Panc1 (cell line): ENCODE data around the gene DCST1.

ENCODE experiments used
- CTCF ChIP-seq: fragments of 450-650 bp; IDR thresholded peaks from 2 replicates; pipeline ENCODE4 v1.5.1; 2017; ENCODE audit warnings: mild to moderate bottlenecking
- POLR2AphosphoS5 ChIP-seq: IDR thresholded peaks from 2 replicates; pipeline ENCODE4 v1.6.1; 2012; ENCODE audit warnings: mild to moderate bottlenecking, low read depth, low read length, moderate library complexity
- REST ChIP-seq, 2 experiments: IDR thresholded peaks; 2 replicates each; pipeline ENCODE4 v1.6.1; 2011 to 2012; ENCODE audit warnings: low read depth in 2 of 2, control low read depth in 1 of 2, low read length in 1 of 2, mild to moderate bottlenecking in 1 of 2, moderate library complexity in 1 of 2; ENCODE audit not compliant: insufficient read depth in 1 of 2
- SIN3A ChIP-seq: IDR thresholded peaks from 2 replicates; pipeline ENCODE4 v1.6.1; 2012; ENCODE audit warnings: low read depth, mild to moderate bottlenecking, low read length, moderate library complexity, borderline replicate concordance; ENCODE audit not compliant: insufficient read depth
- TCF7L2 ChIP-seq: IDR thresholded peaks from 2 replicates; pipeline ENCODE4 v1.6.1; 2011; ENCODE audit warnings: mild to moderate bottlenecking, low read depth, low read length, inconsistent platforms

GRCh38 chr1:155039308-155039669 lies 5.7 kb downstream of the DCST1 start:
- TF ChIP-seq CTCF (no peak), REST (IDR thresholded peaks at IDR 0.05; ENCODE audit: insufficient read depth in 1 of 2, low read depth in 2 of 2, low read length in 1 of 2) (no peak), POLR2AphosphoS5 (no peak), SIN3A (no peak), TCF7L2 (no peak)
